HG02973 (cell line): ENCODE results near the gene CHKB.

ENCODE experiments used
- ATAC-seq: cut with Tn5 transposase; IDR thresholded peaks from one replicate; pipeline ENCODE4 v1.9.1; 2021; ENCODE audit warnings: moderate library complexity; ENCODE audit not compliant: unreplicated experiment

The CHKB gene

GRCh38 chr22:50531962-50532674 lies 50.5 kb downstream of the CHKB start:
- no peak for ATAC-seq

GRCh38 chr22:50531546-50531961 lies 51.1 kb downstream of the CHKB start:
- no peak for ATAC-seq

GRCh38 chr22:50530877-50531545 lies 51.6 kb downstream of the CHKB start:
- ATAC-seq: peak; percentile 19

GRCh38 chr22:50530580-50530876 lies 52.1 kb downstream of the CHKB start:
- no peak for ATAC-seq

DNA sequence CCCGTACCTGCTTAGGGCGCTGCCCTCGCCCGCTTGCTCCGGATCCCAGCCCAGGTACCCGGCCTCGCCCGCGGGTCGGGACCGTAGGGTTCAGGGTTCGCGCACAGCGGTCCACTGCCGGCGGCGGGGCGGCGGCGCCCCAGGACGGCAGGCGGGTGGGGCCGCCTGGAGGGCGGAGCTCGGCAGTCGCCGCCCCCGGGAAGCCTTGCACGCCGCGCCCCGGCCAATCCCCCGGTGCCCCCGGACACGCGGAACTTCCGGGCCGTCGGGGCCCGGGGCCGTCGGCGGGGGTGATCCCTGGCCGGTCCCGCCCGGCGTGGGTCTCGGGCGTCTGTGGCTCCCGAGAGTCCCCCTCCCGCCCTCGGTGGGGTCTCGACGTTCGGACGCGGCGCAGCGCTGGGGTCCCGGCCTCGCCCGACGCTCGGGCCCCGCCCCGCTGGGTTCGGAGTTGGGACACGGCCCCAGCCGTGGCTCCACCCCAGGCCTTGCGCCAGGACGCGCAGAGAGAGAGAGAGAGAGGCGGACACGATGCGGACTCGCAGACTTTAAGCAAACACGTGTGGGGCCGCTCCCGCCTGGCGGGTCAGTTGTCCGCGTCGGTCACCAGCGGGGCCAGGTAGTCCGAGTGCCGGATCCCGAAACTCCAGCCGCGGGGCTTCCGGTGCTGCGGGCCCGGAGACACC lies 52.6 kb downstream of the CHKB start, which contains the start of gene TYMP:
TSS of gene TYMP (minus strand) at position 116 of the 683 bp plus-strand sequence. CDS start 303 bp downstream, outside the sequence.
- no peak for ATAC-seq

DNA sequence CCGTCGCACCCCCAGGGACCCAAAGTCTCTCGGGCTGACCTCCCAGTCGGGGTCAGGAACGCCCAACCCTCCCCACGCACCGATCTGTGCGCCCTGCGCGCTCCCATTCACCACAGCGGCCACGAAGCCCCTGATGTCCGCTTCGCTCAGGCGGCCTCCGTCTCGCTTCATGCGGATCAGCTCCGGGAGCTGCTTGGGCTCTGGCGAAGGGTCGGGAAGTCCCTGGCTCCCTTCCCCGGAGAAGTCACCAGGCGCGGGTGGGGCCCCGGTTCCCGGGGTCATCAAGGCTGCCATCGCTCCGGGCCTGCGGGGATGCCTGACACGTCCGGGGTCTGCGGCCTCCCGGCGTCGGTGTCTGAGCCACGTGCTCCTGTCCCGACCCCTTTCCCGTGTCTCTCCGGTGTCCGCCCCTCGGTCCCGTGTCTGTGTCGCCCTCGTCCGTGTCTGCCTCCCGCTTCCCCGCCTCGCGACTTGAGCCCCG lies 53.2 kb downstream of the CHKB start:
- no peak for ATAC-seq
